Colon (tissue), 2 donors: ENCODE data around the gene CAMKK2.
"Not testable (repeated sequence)": the region's sequence is repeated elsewhere in the genome, so short reads cannot be mapped to it uniquely, and the experiment has no call there.

Source experiments
- FAIRE-seq: peaks from 2 replicates; lab custom pipeline; 2012; peaks lifted over from hg19 to GRCh38; lab: Jason Lieb, UNC
- donor health status: control.
- donor health status: control.

CAMKK2 gene

DNA sequence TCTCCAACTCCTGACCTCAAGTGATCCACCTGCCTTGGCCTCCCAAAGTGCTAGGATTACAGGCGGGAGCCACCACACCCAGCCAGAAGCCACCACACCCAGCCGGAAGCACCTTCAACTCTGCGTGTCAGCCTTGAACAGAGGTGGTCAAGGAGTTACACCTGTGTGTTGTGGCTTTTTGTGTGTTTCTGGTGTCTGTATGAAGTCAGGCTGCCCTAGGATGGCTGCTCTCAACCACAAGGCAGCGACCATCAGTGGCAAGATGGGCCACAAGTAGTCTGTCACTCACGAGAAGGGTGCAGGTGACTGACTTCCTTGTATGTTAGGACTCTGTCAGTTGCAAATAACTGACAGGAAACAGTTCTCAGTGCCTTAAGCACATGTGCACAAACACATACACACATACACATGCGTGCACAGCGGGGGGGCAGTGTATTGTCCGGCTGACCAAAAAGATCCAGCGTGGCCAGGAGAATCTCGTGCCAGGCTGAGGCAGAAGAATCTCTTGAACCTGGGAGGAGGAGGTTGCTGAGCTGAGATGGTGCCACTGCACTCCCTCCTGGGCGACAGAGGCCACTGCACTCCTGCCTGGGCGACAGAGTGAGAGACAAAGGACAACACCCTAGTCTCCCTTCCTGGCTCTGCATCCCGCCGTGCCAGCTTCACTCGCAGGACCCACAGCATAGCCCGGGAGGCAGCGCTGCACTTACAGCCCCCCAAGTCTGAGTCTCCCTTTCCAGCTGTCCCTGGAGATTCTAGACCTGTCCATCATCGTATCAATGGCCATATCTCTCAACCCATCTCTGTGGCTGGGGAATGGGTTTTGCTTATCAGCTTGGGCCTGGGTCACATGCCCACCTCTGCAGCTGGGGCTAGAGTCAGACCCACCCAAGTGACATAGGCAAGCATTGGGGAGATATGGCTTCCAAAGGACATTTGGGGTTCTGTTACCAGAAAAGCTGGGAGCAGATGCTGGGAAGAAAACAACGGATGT is 72.9 kb downstream of the CAMKK2 start:
- FAIRE-seq: no peak

DNA sequence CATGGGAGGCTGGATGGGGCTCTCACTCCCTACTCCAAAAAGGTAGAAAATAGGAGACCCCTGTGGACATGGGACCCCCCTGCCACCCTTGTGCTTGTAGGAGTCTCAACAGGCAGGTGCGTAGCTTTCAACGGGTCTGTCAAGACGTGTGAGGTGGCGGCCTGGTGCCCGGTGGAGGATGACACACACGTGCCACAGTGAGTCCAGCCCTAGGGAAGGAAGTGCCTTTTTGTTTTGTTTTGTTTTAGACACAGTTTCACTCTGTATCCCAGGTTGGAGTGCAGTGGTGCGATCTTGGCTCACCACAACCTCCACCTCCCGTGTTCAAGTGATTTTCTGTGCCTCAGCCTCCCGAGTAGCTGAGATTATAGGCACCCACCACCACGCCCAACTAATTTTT is 73.7 kb downstream of the CAMKK2 start:
- FAIRE-seq: no peak

DNA sequence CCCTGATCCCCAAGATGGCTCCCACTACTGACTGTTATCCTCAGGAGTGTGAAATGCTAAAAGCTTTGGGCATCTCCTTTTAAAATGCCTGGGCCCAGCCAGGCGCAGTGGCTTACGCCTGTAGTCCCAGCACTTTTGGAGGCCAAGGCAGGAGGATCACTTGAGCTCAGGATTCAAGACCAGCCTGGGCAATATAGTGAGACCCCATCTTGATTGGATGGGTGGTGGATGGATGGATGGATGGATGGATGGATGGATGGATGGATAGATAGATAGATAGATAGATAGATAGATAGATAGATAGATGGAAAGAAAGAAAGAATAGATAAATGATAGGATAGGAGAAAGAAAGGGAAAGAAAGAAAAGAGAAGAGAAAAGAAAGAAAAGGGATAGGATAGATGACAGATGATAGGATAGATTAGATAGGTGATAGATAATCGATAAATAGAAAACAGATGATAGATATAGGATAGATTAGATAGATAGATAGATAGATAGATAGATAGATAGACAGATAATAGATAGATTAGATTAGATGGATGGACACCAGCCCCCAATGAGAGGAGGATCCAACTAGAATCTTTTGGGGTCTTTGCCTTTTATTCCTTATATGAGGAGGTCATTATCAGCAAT is 77.0 kb downstream of the CAMKK2 start:
- FAIRE-seq: no peak

DNA sequence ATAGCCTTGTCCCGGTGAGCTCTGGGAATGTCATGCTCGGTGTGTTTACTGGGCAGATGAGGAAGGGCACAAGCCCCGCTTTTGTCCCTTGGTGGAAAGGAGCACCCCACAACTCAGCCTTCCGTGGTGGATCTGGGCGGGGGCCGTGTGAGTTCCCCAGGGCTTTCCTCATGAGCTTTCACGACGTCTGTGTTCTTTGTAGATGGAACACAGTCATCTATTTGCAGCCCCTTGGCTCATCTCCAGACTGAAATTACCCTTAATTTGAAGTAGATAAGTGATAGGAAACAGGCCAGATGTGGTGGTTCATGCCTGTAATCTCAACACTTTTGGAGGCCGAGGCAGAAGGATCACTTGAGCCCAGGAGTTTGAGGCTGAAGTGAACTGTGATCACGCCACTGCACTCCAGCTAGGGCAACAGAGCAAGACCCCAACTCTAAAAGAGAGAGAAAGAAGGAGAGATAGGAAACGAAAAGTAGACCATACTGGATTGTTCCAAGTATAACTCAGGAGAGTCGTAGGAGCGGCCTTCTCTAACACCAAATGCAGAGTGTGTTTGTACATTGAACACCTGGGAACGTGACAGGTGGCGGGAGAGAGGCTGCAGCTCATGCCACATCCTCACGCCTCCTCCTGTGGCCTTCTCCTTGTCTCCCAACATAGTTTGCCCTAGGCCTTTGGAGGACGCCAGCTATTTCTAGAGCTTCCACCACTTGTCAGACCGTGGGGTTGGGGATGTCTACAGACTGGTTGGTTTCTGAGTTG is 77.7 kb downstream of the CAMKK2 start:
- no peak for FAIRE-seq

DNA sequence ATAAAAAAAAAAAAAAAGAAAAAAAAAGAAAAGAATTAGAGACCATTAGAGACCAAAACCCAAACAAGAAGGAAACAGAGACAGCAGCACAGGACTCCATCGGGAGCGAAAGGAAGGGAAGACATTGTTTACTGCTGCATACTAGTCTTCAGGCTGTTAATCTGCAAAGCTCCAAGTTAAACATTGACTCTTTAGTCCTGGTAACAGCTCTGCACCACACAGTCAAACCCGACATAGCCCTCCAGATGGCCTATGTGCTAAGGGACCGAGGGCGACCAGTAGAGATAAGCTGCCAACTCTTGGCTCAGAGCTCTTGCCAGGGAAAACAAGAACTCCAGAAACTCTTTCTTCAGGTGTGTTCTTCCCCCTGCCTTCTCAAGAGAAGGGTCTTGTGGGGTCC is 78.7 kb downstream of the CAMKK2 start:
- FAIRE-seq: no peak

DNA sequence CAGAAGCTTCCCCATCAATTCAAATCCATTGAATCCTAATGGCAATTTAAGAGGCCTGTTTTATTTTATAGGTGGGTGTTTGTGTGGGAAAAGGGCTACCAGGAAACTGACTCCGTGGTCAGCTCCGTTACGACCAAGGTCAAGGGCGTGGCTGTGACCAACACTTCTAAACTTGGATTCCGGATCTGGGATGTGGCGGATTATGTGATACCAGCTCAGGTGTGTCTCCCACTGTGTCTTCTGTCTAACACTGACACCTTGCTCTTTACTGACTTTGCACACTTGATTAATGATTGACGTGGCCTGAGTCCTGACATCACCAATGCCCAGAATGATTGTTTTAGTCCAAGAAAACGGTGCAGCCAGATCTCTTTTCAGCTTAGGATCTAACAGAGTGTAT is 79.4 kb downstream of the CAMKK2 start:
- no peak for FAIRE-seq

DNA sequence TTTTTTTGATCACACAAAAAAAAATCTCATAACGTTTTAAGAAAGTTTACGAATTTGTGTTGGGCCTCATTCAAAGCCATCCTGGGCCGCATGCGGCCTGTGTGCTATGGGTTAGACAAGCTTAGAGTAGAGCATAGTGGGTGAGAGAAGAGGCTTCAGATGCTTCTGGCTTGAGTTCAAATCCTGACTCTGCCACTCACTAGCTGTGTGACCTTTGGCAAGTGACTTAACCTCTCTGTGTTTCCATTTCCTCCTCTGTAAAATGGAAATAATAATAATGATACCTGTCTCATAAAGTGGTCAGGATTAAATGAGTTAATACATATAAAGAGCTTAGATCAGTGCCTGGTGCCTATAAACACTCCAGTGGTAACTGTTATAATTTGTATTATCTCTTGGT is 80.4 kb downstream of the CAMKK2 start:
- FAIRE-seq: no peak

DNA sequence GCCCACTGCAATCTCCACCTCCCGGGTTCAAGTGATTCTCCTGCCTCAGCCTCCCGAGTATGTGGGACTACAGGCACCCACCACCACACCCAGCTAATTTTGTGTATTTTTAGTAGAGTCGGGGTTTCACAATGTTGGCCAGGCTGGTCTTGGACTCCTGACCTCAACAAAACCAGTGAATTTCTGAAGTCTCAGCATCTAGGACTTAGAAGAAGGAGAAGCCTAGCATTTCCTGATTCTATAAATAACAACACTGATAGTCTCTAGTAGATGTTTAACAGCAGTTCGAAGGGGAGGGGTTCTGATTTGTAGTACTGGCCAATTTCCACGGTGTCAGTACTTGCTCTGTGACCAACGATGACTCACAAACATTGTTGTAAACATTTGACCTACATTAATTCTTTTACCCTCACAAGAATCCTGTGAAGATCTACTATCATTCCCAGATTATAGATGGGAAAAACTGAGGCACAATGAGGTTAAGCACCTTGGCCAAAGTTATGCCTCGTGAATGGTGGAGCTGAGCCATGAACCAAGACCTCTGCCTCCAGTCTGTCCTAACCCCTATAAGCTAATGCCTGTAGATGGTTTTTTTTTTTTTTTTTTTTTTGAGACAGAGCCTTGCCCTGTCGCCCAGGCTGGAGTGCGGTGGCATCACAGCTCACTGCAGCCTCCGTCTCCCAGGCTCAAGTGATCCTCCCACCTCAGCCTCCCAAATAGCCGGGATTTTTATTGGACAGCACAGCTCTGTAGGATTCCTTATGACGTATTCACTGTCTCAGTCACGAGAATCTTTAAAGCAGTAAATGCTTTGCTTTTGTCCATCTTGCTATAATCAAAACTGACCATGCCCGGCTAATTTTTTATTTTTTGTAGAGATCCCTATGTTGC is 81.4 kb downstream of the CAMKK2 start:
- FAIRE-seq: peak; percentile 69

DNA sequence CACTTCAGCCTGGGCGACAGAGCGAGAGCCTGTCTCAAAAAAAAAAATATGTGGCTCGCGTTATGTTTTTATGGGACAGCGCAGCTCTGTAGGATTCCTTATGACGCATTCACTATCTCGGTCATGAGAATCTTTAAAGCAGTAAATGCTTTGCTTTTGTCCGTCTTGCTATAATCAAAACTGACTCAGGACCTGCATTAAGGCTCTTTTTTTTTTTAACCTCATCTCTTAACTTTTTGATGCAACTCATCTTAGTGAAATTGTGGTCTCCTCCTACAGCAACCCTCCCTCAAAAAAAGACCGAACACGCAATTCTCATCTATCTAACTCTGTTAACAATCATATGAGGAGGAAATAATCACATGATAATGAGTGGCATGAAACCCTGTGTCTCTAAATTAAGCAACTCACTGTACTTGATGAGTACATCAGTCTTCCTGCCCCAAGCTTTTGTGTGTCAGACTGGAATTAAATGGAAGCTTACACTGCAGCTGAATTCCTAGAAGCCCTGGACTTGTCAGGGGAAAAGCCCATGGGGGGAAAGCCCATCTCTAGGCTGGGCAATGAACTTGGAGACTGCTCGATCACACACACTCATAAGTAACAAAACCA is 82.2 kb downstream of the CAMKK2 start:
- FAIRE-seq: no peak

DNA sequence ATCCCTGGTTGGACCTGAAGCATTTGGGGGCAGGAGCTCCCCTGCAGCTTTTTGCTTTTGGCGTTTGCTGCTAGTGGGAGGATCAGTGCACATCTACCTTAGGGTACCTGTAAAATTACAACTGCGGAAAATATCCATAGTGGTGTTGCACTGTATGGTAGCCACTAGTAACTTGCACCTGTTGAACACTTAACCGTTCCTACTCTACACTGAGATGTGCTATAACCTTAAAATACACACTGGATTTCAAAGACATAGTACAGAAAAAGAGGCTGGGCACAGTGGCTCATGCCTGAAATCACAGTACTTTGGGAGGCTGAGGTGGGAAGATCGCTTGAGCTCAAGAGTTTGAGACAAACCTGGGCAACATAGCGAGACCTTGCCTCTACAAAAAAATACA is 83.6 kb downstream of the CAMKK2 start:
- no peak for FAIRE-seq

DNA sequence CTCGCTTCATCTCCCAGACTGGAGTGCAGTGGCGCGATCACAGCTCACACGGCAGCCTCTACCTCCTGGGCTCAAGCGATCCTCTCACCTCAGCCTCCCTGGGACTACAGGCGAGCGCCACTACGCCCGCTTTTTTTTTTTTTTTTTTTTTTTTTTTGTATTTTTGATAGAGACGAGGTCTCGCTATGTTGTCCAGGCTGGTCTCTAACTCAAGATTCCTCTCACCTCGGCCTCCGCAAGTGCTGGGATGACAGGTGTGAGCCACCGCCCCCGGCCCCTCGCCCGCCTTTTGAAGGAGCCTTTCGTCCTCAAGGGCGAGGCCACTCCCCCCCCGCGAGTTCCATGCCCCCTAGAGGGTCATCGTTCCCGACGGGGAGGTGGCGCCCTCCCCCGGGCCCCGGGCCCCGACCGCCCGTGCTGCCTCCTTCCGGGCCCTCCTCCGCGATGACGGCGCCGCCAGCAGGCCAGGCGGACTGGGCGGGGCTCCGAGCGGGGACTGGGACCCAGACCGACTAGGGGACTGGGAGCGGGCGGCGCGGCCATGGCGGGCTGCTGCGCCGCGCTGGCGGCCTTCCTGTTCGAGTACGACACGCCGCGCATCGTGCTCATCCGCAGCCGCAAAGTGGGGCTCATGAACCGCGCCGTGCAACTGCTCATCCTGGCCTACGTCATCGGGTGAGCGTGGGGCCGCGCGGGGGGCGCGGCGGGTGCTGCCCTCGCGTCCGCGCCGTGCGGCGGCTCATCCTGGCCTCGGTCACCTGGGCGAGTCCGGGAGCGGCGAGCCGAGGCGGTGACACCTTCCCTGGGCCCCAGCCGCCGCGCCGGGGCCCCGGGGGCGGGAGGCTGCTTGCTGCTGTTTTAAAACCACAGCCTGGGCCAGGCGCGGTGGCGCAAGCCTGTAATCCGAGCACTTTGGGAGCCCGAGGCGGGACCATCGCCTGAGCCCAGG is 86.6 kb downstream of the CAMKK2 start, which contains the start of gene P2RX4:
P2RX4 (plus strand) TSS at position 506 of the 949 bp plus-strand sequence; CDS start at position 542, 36 bp downstream.
- FAIRE-seq: no peak

DNA sequence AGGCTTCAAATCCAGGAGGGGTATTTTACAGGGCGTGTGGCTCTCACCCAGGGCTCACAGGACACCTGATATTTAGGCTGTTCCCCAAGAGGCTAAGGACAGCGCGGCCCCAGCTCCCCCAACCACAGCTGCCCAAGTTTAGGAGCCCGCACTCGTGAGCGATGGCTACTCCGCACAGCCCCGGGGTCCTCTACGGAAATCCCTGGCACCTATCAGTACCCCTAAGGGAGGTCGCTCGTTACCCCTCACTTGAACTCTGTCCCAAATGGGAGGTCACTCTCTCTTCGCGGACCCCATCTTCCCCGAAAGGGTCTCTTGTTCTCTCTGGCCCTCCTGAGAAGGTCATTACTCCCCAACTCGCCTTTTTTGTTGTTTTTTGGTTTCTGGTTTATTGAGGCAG is 87.3 kb downstream of the CAMKK2 start:
- FAIRE-seq: no peak

DNA sequence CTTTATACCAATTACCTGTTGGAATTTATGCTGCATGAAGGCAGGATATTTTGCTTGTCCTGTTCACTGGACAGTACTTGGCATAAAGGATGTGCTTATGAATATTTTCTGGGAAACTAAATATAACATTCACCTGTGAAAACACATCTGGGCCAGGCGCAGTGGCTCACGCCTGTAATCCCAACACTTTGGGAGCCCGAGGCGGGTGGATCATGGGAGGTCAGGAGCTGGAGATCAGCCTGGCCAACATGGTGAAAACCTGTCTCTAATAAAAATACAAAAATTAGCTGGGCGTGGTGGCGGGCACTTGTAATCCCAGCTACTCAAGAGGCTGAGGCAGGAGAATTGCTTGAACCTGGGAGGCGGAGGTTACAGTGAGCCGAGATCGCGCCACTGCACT is 87.9 kb downstream of the CAMKK2 start:
- not testable (repeated sequence) for FAIRE-seq

DNA sequence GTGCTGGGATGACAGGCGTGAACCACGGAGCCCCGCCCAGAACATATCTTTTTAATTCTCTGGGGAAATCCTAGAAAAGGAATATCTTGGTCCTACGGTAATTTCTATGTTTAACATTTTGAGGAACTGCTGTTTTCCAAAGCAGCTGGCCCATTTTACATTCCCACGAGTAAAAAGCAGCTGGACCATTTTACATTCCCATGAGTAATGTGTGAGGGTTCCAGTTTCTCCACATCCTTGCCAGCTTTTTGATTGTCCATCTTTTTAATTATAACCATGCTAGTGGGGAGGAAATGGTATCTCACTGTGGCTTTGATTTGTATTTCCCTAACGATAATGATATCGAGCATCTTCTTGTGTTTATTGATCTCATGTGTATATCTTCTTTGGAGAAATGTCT is 91.0 kb downstream of the CAMKK2 start:
- FAIRE-seq: no peak

DNA sequence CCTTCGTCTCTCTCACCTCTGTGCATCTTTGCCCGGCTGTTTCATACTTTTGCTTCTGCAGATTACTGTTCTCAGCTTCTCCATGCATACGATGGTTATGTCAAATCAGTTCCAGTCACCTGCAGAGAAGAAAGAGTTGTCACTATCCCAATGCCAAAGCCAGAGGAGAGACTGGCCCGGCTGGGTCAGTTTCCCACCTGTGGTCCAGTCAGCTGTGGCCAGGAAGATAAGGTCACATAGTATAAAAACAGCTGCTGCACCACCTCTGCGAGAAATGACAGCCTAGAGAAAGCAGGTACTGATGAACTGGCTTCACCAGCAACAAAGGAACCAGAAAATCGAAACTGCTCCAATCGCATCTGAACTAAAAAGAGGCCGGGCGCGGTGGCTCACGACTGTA is 93.0 kb downstream of the CAMKK2 start:
- no peak for FAIRE-seq

DNA sequence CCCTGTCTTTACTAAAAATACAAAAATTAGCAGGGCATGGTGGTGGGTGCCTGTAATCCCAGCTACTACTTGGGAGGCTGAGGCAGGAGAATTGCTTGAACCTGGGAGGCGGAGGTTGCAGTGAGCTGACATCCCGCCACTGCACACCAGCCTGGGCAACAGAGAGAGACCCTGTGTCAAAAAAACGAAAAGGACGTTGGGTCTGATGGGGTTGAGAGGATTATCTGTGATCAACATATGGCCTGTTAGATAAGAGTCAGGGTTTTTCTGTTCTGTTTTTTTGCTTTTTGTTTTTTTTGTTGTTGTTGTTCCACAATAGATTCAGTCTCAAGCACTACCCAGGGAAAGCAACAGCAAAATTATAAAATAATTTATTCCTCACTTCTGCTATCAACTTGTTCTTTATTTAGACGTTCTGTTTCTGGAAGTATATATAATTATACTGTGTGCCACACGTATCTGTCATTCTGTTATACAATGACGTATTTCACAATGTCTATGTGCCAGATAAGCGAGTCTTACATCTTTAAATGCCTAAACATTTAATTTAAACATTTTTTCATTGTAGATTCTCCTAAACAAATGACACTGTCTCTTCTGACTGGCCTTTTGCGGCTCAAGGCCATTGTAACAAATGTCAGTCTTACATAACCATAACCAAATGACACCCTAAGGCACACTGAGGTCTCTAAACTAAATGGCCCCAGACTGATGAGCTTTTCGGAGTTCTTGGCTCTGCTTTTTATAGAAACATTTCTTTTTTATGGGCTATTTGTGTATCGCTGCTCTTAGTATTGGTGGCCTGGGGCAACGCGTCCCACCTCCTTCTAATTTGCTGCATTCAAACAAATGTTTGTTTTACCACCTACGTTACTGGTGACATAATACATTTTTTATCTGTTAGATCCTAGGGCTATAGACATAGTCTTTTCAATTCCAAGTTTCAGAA is 93.8 kb downstream of the CAMKK2 start:
- no peak for FAIRE-seq

DNA sequence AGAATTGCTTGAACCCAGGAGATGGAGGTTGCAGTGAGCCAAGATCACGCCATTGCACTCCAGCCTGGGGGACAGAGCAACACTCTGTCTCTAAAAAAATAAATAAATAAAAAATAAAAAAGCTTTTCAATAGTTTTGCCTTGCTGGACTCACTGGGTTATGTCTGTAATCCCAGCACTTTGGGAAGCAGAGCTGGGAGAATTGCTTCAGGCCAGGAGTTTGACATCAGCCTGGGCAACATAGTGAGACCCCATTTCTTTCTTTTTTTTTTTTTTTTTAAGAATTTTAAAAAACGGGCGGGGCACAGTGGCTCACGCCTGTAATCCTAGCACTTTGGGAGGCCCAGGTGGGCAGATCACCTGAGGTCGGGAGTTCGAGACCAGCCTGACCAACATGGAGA is 95.4 kb downstream of the CAMKK2 start:
- not testable (repeated sequence) for FAIRE-seq

DNA sequence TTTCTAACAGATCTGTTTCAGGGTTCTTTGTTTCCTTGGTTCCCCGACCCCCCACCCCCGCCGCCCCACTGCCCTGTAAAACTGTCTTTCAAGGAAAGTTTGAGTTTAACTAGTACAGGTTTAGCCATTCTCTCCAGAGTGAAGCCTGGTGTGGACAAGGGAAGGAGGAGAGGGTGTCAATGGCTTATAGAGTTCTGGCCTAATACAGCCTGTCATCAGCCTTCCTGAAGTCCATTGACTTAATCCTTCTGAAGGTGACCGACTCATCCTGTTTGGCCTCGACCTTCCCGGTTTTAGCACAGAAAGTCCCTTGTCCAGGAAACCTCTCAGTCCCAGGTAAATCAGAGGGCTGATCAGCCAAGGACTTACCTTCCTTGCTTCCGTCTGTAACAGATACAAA is 97.6 kb downstream of the CAMKK2 start:
- FAIRE-seq: no peak

DNA sequence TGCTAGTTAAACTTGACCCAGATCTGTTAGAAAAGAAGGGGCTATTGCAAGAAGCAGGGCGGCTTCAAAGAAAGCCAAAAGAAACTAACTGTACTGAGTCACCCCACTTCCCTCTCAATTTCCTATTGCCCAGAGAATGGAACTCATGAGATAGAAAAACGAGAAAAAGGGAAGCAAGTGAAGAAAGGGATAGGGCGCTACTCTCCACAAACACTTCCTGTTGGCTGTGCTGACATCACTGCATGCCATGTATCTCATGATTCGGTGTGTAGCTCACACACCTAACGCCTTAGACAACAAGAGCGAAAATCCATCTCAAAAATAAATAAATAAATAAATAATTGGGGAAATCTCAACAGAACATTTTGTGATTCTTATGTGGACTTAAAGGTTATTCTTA is 99.6 kb downstream of the CAMKK2 start:
- FAIRE-seq: no peak
